Neuronal stem cell (in vitro differentiated cells): ENCODE measurements around the gene GALT.

Experiments
- DNase-seq: peaks from one replicate; pipeline ENCODE4 v3.0.0-alpha.2; 2013; ENCODE audit warnings: low spot score
- H2AFZ ChIP-seq: one replicate; pipeline ENCODE4 v1.6.1; 2013; ENCODE audit warnings: mild to moderate bottlenecking, low read length, inconsistent platforms
- H2AK5ac ChIP-seq: 2 replicates; pipeline ENCODE4 v1.6.1; 2013; ENCODE audit warnings: low read depth, mild to moderate bottlenecking, inconsistent platforms, low read length, moderate library complexity, mixed read lengths
- H2BK120ac ChIP-seq: 2 replicates; pipeline ENCODE4 v1.6.1; 2013; ENCODE audit warnings: low read depth, mild to moderate bottlenecking, inconsistent platforms, low read length, moderate library complexity, mixed read lengths
- H2BK12ac ChIP-seq: one replicate; pipeline ENCODE4 v1.6.1; 2013; ENCODE audit warnings: low read length, inconsistent platforms
- H2BK15ac ChIP-seq: 2 replicates; pipeline ENCODE4 v1.6.1; 2013; ENCODE audit warnings: mild to moderate bottlenecking, low read length, inconsistent platforms, mixed read lengths
- H2BK5ac ChIP-seq: one replicate; pipeline ENCODE4 v1.6.1; 2013; ENCODE audit warnings: inconsistent platforms, mild to moderate bottlenecking, low read length, moderate library complexity
- H3K14ac ChIP-seq: one replicate; pipeline ENCODE4 v1.6.1; 2013; ENCODE audit warnings: low read length, inconsistent platforms
- H3K18ac ChIP-seq: 2 replicates; pipeline ENCODE4 v1.6.1; 2013; ENCODE audit warnings: low read length, inconsistent platforms
- H3K23ac ChIP-seq: 2 replicates; pipeline ENCODE4 v1.6.1; 2013; ENCODE audit warnings: low read depth, mild to moderate bottlenecking, mixed read lengths, low read length, inconsistent platforms; ENCODE audit not compliant: poor library complexity
- H3K27ac ChIP-seq: replicated peaks from 3 replicates; pipeline ENCODE4 v1.5.1; 2013; ENCODE audit warnings: low read length, inconsistent platforms
- H3K27me3 ChIP-seq, 3 experiments: 2 replicates each; pipeline ENCODE4 v1.6.1; 2013; ENCODE audit warnings: low read length in 3 of 3, mild to moderate bottlenecking in 2 of 3, inconsistent platforms in 1 of 3, low read depth in 1 of 3, mixed read lengths in 1 of 3, moderate library complexity in 1 of 3; ENCODE audit not compliant: control insufficient read depth in 3 of 3, insufficient read depth in 3 of 3
- H3K36me3 ChIP-seq, 2 donors: replicated peaks in 1 of 2; 2 replicates each; pipeline ENCODE4 v1.6.1; 2013; ENCODE audit warnings: low read length in 2 of 2; ENCODE audit not compliant: control insufficient read depth in 2 of 2, insufficient read depth in 2 of 2
- H3K4ac ChIP-seq: 2 replicates; pipeline ENCODE4 v1.6.1; 2013; ENCODE audit warnings: inconsistent platforms, mild to moderate bottlenecking, low read length, moderate library complexity
- H3K4me1 ChIP-seq, 2 donors: 1 replicate in 1 of 2; 2 replicates in 1 of 2; pipeline ENCODE4 v1.6.1; 2013; ENCODE audit warnings: low read length in 2 of 2, low read depth in 1 of 2; ENCODE audit not compliant: control insufficient read depth in 2 of 2, insufficient read depth in 1 of 2
- H3K4me2 ChIP-seq: one replicate; pipeline ENCODE4 v1.6.1; 2013; ENCODE audit warnings: mild to moderate bottlenecking, low read length, inconsistent platforms; ENCODE audit not compliant: insufficient read depth, poor library complexity, severe bottlenecking
- H3K4me3 ChIP-seq, 2 donors: 2 replicates each; pipeline ENCODE4 v1.5.1; 2013; ENCODE audit warnings: low read length in 2 of 2, mild to moderate bottlenecking in 2 of 2, inconsistent platforms in 1 of 2, moderate library complexity in 1 of 2
- H3K79me1 ChIP-seq: one replicate; pipeline ENCODE4 v1.6.1; 2013; ENCODE audit warnings: low read depth, mild to moderate bottlenecking, inconsistent platforms, low read length, moderate library complexity
- H3K9ac ChIP-seq: one replicate; pipeline ENCODE4 v1.6.1; 2013; ENCODE audit warnings: mild to moderate bottlenecking, low read depth, low read length, inconsistent platforms; ENCODE audit not compliant: poor library complexity
- H3K9me3 ChIP-seq, 2 donors: replicated peaks in 1 of 2; 2 replicates each; pipeline versions ENCODE3 to v1.6.1; 2013; ENCODE audit warnings: low read length in 2 of 2, mild to moderate bottlenecking in 2 of 2, inconsistent platforms in 1 of 2, low read depth in 1 of 2, mixed read lengths in 1 of 2, moderate library complexity in 1 of 2; ENCODE audit not compliant: control insufficient read depth in 2 of 2, insufficient read depth in 1 of 2
- H4K8ac ChIP-seq: one replicate; pipeline ENCODE4 v1.6.1; 2013; ENCODE audit warnings: low read depth, mild to moderate bottlenecking, inconsistent platforms, low read length, moderate library complexity
- H4K91ac ChIP-seq: one replicate; pipeline ENCODE4 v1.6.1; 2013; ENCODE audit warnings: low read length, low read depth, mild to moderate bottlenecking, inconsistent platforms; ENCODE audit not compliant: poor library complexity
- WGBS, 2 donors: extraction: QIAGEN DNeasy Blood & Tissue Kit; methylation state at CpG; one replicate each; pipeline ENCODE4 v1.1.7; 2013; ENCODE audit warnings: missing lambda C conversion rate in 2 of 2, mixed read lengths in 1 of 2; ENCODE audit not compliant: insufficient read length in 2 of 2, insufficient replicate concordance in 1 of 2; ENCODE audit errors: extremely low coverage in 2 of 2; 5-methylcytosine and 5-hydroxymethylcytosine counted together

Gene GALT

DNA sequence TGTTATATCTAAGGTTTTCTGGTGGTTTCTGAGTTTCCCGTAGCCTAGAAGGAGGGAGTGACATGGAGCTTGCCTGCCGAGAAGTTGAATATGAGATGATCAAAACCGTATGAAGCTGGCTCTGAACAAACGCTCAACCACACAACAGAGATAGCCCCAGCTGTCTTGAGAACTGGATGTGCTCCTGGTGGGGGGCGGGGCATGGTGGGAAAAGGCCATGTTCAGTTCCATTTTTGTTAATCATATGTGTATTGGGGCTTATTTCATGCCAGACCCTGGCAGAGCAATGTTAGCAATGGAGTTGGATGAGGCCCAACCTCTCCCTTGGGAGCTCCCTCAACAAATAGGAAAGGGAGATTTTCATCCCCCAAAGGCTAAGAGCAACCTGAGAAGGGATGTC lies 39.8 kb downstream of the GALT start:
- no peak overlapping the region for H3K18ac ChIP-seq
- H3K4ac ChIP-seq: no peak overlapping the region
- H3K4me1 ChIP-seq: no peaks in the 10 kb centered on the region
- no peak overlapping the region for H3K14ac ChIP-seq
- no peak overlapping the region for H3K4me2 ChIP-seq
- no peak overlapping the region for H2BK15ac ChIP-seq
- H2BK120ac ChIP-seq: no peak overlapping the region
- no peak overlapping the region for H2AK5ac ChIP-seq
- no peaks in the 10 kb centered on the region for H3K36me3 ChIP-seq
- H3K23ac ChIP-seq: no peak overlapping the region
- H2AFZ ChIP-seq: no peak overlapping the region
- no peak overlapping the region for H3K9ac ChIP-seq
- no peak overlapping the region for H4K91ac ChIP-seq
- H3K4me3 ChIP-seq: no peak overlapping the region
- H3K27ac ChIP-seq: no peak overlapping the region
- no peak overlapping the region for H2BK5ac ChIP-seq
- no peaks in the 10 kb centered on the region for H3K9me3 ChIP-seq
- H3K79me1 ChIP-seq: no peaks in the 10 kb centered on the region
- no peak overlapping the region for H2BK12ac ChIP-seq
- H4K8ac ChIP-seq: no peak overlapping the region
- peaks cover 0 to 2% (median 0%) of the 10 kb centered on the region in 3 experiments for H3K27me3 ChIP-seq
- DNase-seq: no peak
- no CpG with 5 or more reads among the region's 5 CpGs for WGBS, 2 donors

DNA sequence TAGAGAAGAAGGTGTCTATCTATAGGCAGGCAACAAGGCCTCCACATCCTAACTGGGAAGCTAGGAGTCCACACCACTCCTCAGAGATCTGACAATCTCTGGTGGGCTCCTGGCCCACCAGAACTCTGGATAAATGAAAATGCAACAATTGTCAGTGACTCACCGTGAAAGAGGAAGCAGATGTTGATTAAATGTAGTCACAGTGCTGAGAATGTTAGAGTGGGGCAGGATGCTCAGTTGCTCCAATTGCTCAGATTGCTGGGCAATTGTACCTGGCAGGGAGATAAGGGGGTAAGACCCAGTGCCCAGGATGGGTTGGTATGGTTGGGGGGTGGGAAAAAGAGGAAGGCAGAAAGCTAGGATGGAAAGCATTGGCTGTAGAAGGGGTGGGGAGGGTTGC lies 40.3 kb downstream of the GALT start:
- Histone ChIP-seq H2BK15ac (no peak overlapping the region), H3K27ac (no peak overlapping the region), H2BK120ac (no peak overlapping the region), H3K4me3 (no peak overlapping the region), H4K8ac (no peak overlapping the region), H3K9ac (no peak overlapping the region), H2AK5ac (no peak overlapping the region), H2BK5ac (no peak overlapping the region), H3K18ac (no peak overlapping the region), H3K9me3 (no peaks in the 10 kb centered on the region), H2BK12ac (no peak overlapping the region), H3K4me1 (no peaks in the 10 kb centered on the region), H3K27me3 (peaks cover 0 to 2% (median 0%) of the 10 kb centered on the region in 3 experiments), H3K79me1 (no peaks in the 10 kb centered on the region), H2AFZ (no peak overlapping the region), H3K4me2 (no peak overlapping the region), H3K36me3 (no peaks in the 10 kb centered on the region), H3K4ac (no peak overlapping the region), H4K91ac (peak overlapping the region; percentile 6), H3K23ac (no peak overlapping the region), H3K14ac (no peak overlapping the region)
- DNase-seq: no peak
- WGBS, 2 donors: no CpG with 5 or more reads among the region's 1 CpG

- Histone ChIP-seq H4K91ac (no peak overlapping the region), H2AFZ (no peak overlapping the region), H3K4ac (no peak overlapping the region), H3K27ac (no peak overlapping the region), H3K79me1 (no peaks in the 10 kb centered on the region), H2BK15ac (no peak overlapping the region), H2BK12ac (no peak overlapping the region), H3K4me3 (no peak overlapping the region), H3K14ac (peak overlapping the region; percentile 78), H3K18ac (no peak overlapping the region), H3K27me3 (peaks cover 0 to 6% (median 0%) of the 10 kb centered on the region in 3 experiments), H2AK5ac (no peak overlapping the region), H3K9ac (no peak overlapping the region), H3K4me2 (no peak overlapping the region), H3K23ac (no peak overlapping the region), H3K9me3 (no peaks in the 10 kb centered on the region), H2BK120ac (no peak overlapping the region), H3K4me1 (no peaks in the 10 kb centered on the region), H4K8ac (no peak overlapping the region), H3K36me3 (no peaks in the 10 kb centered on the region), H2BK5ac (no peak overlapping the region)
- no peak for DNase-seq
- no CpG with 5 or more reads among the region's 10 CpGs for WGBS, 2 donors
Measured at GRCh38 chr9:34687276-34688030, 41.0 kb downstream of the GALT start.

GRCh38 chr9:34688329-34689115 lies 42.0 kb downstream of the GALT start:
- Histone ChIP-seq H2BK120ac (no peak overlapping the region), H3K23ac (no peak overlapping the region), H2BK5ac (no peak overlapping the region), H3K9me3 (peaks cover 0 to 2% of the 10 kb centered on the region in 2 donors), H3K27me3 (peaks cover 0 to 6% (median 0%) of the 10 kb centered on the region in 3 experiments), H3K79me1 (no peaks in the 10 kb centered on the region), H4K8ac (no peak overlapping the region), H2BK15ac (no peak overlapping the region), H4K91ac (no peak overlapping the region), H2BK12ac (no peak overlapping the region), H3K4me1 (no peaks in the 10 kb centered on the region), H3K4ac (no peak overlapping the region), H3K36me3 (no peaks in the 10 kb centered on the region), H2AK5ac (no peak overlapping the region), H3K4me3 (no peak overlapping the region), H3K14ac (no peak overlapping the region), H3K27ac (no peak overlapping the region), H3K4me2 (no peak overlapping the region), H3K18ac (no peak overlapping the region), H2AFZ (no peak overlapping the region), H3K9ac (no peak overlapping the region)
- no peak for DNase-seq
- WGBS, 2 donors: no CpG with 5 or more reads among the region's 5 CpGs
